ENCODE results near the gene TRPT1.

DNA sequence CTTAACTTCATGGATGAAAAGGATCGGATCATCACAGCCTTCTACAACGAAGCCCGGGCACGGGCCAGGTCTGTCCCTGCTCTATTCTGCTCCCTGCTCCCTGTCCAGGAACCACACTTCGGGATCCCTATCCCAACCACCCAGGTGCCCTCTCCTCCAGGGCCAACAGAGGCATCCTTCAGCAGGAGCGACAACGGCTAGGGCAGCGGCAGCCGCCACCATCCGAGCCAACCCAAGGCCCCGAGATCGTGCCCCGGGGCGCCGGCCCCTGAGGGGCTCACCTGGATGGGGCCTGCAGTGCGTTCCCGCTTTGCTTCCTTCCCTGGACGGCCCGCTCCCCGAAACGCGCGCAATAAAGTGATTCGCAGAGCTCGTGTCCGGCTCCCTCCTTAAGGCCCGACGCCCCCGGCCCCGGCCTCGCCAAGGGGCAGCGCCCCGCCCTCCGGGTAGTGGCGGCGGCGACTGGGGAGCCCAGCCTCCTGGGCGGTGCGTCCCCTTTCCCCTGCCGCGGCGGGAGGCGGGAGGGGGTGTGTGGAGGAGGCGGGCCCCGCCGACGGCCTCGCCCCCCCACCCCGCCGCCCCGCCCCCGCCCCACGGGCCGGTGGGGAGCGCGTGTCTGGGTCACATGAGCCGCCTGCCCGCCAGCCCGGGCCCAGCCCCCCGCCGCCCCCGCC, 8.1 kb upstream of the TRPT1 start, which contains the start of gene VEGFB:
- TF ChIP-seq, protein P1, sequence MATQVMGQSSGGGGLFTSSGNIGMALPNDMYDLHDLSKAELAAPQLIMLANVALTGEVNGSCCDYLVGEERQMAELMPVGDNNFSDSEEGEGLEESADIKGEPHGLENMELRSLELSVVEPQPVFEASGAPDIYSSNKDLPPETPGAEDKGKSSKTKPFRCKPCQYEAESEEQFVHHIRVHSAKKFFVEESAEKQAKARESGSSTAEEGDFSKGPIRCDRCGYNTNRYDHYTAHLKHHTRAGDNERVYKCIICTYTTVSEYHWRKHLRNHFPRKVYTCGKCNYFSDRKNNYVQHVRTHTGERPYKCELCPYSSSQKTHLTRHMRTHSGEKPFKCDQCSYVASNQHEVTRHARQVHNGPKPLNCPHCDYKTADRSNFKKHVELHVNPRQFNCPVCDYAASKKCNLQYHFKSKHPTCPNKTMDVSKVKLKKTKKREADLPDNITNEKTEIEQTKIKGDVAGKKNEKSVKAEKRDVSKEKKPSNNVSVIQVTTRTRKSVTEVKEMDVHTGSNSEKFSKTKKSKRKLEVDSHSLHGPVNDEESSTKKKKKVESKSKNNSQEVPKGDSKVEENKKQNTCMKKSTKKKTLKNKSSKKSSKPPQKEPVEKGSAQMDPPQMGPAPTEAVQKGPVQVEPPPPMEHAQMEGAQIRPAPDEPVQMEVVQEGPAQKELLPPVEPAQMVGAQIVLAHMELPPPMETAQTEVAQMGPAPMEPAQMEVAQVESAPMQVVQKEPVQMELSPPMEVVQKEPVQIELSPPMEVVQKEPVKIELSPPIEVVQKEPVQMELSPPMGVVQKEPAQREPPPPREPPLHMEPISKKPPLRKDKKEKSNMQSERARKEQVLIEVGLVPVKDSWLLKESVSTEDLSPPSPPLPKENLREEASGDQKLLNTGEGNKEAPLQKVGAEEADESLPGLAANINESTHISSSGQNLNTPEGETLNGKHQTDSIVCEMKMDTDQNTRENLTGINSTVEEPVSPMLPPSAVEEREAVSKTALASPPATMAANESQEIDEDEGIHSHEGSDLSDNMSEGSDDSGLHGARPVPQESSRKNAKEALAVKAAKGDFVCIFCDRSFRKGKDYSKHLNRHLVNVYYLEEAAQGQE (IDR thresholded peaks at IDR 0.05; ENCODE audit: insufficient replicate concordance, low read depth): no peak
- TF ChIP-seq, protein P2, sequence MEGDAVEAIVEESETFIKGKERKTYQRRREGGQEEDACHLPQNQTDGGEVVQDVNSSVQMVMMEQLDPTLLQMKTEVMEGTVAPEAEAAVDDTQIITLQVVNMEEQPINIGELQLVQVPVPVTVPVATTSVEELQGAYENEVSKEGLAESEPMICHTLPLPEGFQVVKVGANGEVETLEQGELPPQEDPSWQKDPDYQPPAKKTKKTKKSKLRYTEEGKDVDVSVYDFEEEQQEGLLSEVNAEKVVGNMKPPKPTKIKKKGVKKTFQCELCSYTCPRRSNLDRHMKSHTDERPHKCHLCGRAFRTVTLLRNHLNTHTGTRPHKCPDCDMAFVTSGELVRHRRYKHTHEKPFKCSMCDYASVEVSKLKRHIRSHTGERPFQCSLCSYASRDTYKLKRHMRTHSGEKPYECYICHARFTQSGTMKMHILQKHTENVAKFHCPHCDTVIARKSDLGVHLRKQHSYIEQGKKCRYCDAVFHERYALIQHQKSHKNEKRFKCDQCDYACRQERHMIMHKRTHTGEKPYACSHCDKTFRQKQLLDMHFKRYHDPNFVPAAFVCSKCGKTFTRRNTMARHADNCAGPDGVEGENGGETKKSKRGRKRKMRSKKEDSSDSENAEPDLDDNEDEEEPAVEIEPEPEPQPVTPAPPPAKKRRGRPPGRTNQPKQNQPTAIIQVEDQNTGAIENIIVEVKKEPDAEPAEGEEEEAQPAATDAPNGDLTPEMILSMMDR (IDR thresholded peaks at IDR 0.05; ENCODE audit: insufficient read depth, low read length): no peak

All from HL-60 (cell line).